Smooth muscle cell (in vitro differentiated cells): Measurements from ENCODE around the gene GPC4. TPM values are rescaled to one million over a fixed set of nuclear protein-coding genes. Genes with fewer than 3 reads are reported as not detected.

Source experiments
- DNase-seq: peaks from one replicate; lab custom pipeline; 2025; ENCODE audit not compliant: unreplicated experiment; lab: John Stamatoyannopoulos, UW
- H2AFZ ChIP-seq: fragments of 200-600 bp; sonication (generic); 2 replicates; pipeline ENCODE4 v1.6.0; 2016; ENCODE audit warnings: antibody characterized with exemption, low read depth, mild to moderate bottlenecking
- H3F3A ChIP-seq: fragments of 200-600 bp; sonication (generic); 2 replicates; pipeline ENCODE4 v1.6.0; 2017; ENCODE audit warnings: antibody characterized with exemption, low read depth
- H3K27ac ChIP-seq: fragments of 200-600 bp; sonication (generic); 2 replicates; pipeline ENCODE4 v1.5.1; 2016; ENCODE audit warnings: low read depth, mild to moderate bottlenecking
- H3K27me3 ChIP-seq: fragments of 200-600 bp; sonication (generic); 2 replicates; pipeline ENCODE4 v1.6.1; 2016; ENCODE audit warnings: low read depth, mild to moderate bottlenecking
- H3K36me3 ChIP-seq: fragments of 200-600 bp; sonication (generic); 2 replicates; pipeline ENCODE4 v1.5.1; 2016; ENCODE audit warnings: low read depth
- H3K4me1 ChIP-seq: fragments of 200-600 bp; sonication (generic); 2 replicates; pipeline ENCODE4 v1.5.1; 2016; ENCODE audit warnings: low read depth
- H3K4me2 ChIP-seq: fragments of 200-600 bp; sonication (generic); 2 replicates; pipeline ENCODE4 v1.6.0; 2016; ENCODE audit warnings: mild to moderate bottlenecking
- H3K4me3 ChIP-seq: fragments of 200-600 bp; sonication (generic); 2 replicates; pipeline ENCODE4 v1.5.1; 2016; ENCODE audit warnings: mild to moderate bottlenecking
- H3K79me2 ChIP-seq: fragments of 200-600 bp; sonication (generic); 2 replicates; pipeline ENCODE4 v1.6.0; 2016; ENCODE audit warnings: low read depth, mild to moderate bottlenecking
- H3K9ac ChIP-seq: fragments of 200-600 bp; sonication (generic); 2 replicates; pipeline ENCODE4 v1.6.0; 2016; ENCODE audit warnings: low read depth
- H3K9me3 ChIP-seq: fragments of 200-600 bp; sonication (generic); replicated peaks from 2 replicates; pipeline ENCODE4 v1.5.1; 2016; ENCODE audit warnings: low read depth
- H4K20me1 ChIP-seq: fragments of 200-600 bp; sonication (generic); 2 replicates; pipeline ENCODE4 v1.6.0; 2016; ENCODE audit warnings: low read depth
- CTCF ChIP-seq: fragments of 200-600 bp; sonication (generic); IDR thresholded peaks from 2 replicates; pipeline ENCODE4 v1.5.1; 2017; ENCODE audit warnings: borderline replicate concordance, mild to moderate bottlenecking, antibody characterized with exemption; ENCODE audit not compliant: insufficient read depth, poor library complexity, severe bottlenecking
- WGBS: methylation state at CpG from one replicate; pipeline ENCODE4 v1.1.7; 2016; ENCODE audit warnings: low lambda C conversion rate; 5-methylcytosine and 5-hydroxymethylcytosine counted together
- polyA plus RNA-seq: library from polyadenylated mRNA; unstranded; fragments of >200 nt; fragmentation: Nextera tagmentation; extraction: Ambion mirVana; gene quantifications from 2 replicates; pipeline ENCODE4 v1.2.1, GENCODE V29; 2016
- total RNA-seq: library from RNA; depleted of rRNA; stranded (reverse); fragments of >200 nt; gene quantifications from 2 replicates; pipeline ENCODE4 v1.2.3, GENCODE V29; 2014

GPC4 gene
- total and polyA plus RNA-seq, 2 experiments from 2014 or later, result 36.4 to 36.7 TPM

- WGBS, result 75% methylated on average over 8 of the region's 8 CpGs
- no peaks in the 10 kb centered on the region for H3F3A ChIP-seq
- H4K20me1 ChIP-seq, result peaks cover 68% of the 10 kb centered on the region
- H3K36me3 ChIP-seq, result no peaks in the 10 kb centered on the region
- H3K79me2 ChIP-seq, result no peaks in the 10 kb centered on the region
- H2AFZ ChIP-seq, result no peak overlapping the region
- H3K4me3 ChIP-seq, result no peak overlapping the region
- no peaks in the 10 kb centered on the region for H3K27me3 ChIP-seq
- DNase-seq, result no peak
- H3K9ac ChIP-seq, result no peak overlapping the region
- H3K4me1 ChIP-seq, result peaks cover 10% of the 10 kb centered on the region
- no peak overlapping the region for H3K27ac ChIP-seq
- no peaks in the 10 kb centered on the region for H3K9me3 ChIP-seq
- TF ChIP-seq CTCF, result no peak
- H3K4me2 ChIP-seq, result no peak overlapping the region
These were observed 22.6 kb downstream of the GPC4 start for GRCh38 chrX:133392671-133393070.

- no peaks in the 10 kb centered on the region for H3K79me2 ChIP-seq
- 71% methylated on average over 3 of the region's 3 CpGs for WGBS
These were observed 24.2 kb downstream of the GPC4 start for GRCh38 chrX:133391111-133391510.

GRCh38 chrX:133390676-133391075, 24.6 kb downstream of the GPC4 start:
- Histone ChIP-seq H3K79me2 (no peaks in the 10 kb centered on the region), H3K27ac (no peak overlapping the region), H2AFZ (no peak overlapping the region), H3K4me1 (peaks cover 10% of the 10 kb centered on the region), H3K9ac (no peak overlapping the region), H3K4me2 (no peak overlapping the region), H3F3A (no peaks in the 10 kb centered on the region), H4K20me1 (peaks cover 76% of the 10 kb centered on the region), H3K36me3 (no peaks in the 10 kb centered on the region), H3K4me3 (no peak overlapping the region), H3K9me3 (no peaks in the 10 kb centered on the region), H3K27me3 (no peaks in the 10 kb centered on the region)
- no peak for DNase-seq
- 43% methylated on average over 5 of the region's 5 CpGs for WGBS
- TF ChIP-seq CTCF, result no peak

More at GRCh38 chrX:133391111-133391510, 24.2 kb downstream of the GPC4 start:
- Histone ChIP-seq H3K9me3 (no peaks in the 10 kb centered on the region), H2AFZ (no peak overlapping the region), H4K20me1 (peaks cover 79% of the 10 kb centered on the region), H3K36me3 (no peaks in the 10 kb centered on the region), H3K4me2 (no peak overlapping the region), H3K4me1 (peaks cover 10% of the 10 kb centered on the region), H3K9ac (no peak overlapping the region), H3K4me3 (no peak overlapping the region), H3K27ac (no peak overlapping the region), H3K27me3 (no peaks in the 10 kb centered on the region), H3F3A (no peaks in the 10 kb centered on the region)
- DNase-seq, result no peak
- no peak for TF ChIP-seq CTCF

- H3K27me3 ChIP-seq, result no peaks in the 10 kb centered on the region
- no peak overlapping the region for H3K4me3 ChIP-seq
- H3K4me1 ChIP-seq, result peaks cover 10% of the 10 kb centered on the region
- no peak overlapping the region for H2AFZ ChIP-seq
- H3K9me3 ChIP-seq, result no peaks in the 10 kb centered on the region
- H4K20me1 ChIP-seq, result peaks cover 71% of the 10 kb centered on the region
- 87% methylated on average over 6 of the region's 6 CpGs for WGBS
- no peak overlapping the region for H3K4me2 ChIP-seq
- H3K79me2 ChIP-seq, result no peaks in the 10 kb centered on the region
- no peak overlapping the region for H3K9ac ChIP-seq
- no peak for TF ChIP-seq CTCF
- H3K27ac ChIP-seq, result no peak overlapping the region
- no peaks in the 10 kb centered on the region for H3F3A ChIP-seq
- DNase-seq, result no peak
- H3K36me3 ChIP-seq, result no peaks in the 10 kb centered on the region
These were observed 25.3 kb downstream of the GPC4 start for GRCh38 chrX:133389975-133390374.
